Measurements from ENCODE around the gene AP5M1. TPM values are rescaled to one million over a fixed set of nuclear protein-coding genes. Genes with fewer than 3 reads are reported as not detected.

Gene AP5M1
- total RNA-seq, 1 experiment from 2014 or later = 58.7 TPM

GRCh38 chr14:57345106-57345505, 76.3 kb downstream of the AP5M1 start:
- POLR2A ChIA-PET (ENCODE audit: low non-redundant PET) = no interaction called here

DNA sequence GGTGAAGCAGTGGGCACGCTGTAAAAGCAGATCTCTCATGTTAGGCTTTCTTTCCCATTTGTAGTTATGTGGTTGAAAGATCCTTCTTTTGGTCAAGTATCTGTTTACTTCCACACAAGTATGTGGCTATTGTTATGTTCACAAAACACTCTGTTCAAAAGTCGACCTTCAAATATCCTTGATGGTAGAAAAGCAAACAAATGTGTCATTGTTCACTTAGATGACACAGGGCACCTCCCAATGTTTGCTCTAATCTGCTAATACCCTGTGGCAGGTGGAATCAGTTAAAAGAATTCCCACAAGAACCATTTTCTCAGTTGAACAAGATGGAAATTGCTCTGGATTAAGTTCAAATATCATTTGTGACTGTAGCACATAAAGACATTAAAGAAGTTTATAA, 78.0 kb downstream of the AP5M1 start:
- DNase-seq (ENCODE audit: low spot score) = no peak
- BruUV-seq (replicated peaks) = no TSS peak
- intact Hi-C loops (cut with micrococcal nuclease; ENCODE audit: unreplicated experiment) = no loop called here
- Histone ChIP-seq H3K36me3 (ENCODE audit: insufficient read depth, low read length, poor library complexity, severe bottlenecking) (no peaks in the 10 kb centered on the region), H3K27ac (ENCODE audit: low read depth, low read length, poor library complexity, severe bottlenecking) (no peak overlapping the region), H3K4me3 (ENCODE audit: low read depth, low read length, poor library complexity, severe bottlenecking) (no peak overlapping the region), H3K9me3 (ENCODE audit: low read depth, low read length, poor library complexity, severe bottlenecking) (no peaks in the 10 kb centered on the region), H3K27me3 (replicated peaks; ENCODE audit: insufficient read depth, low read depth, low read length, poor library complexity) (no peaks in the 10 kb centered on the region), H3K4me1 (ENCODE audit: insufficient read depth, low read length, poor library complexity, severe bottlenecking) (no peaks in the 10 kb centered on the region)
- TF ChIP-seq CTCF (conservative IDR thresholded peaks at IDR 0.05; ENCODE audit: low read depth, low read length) (no peak), EZH2 (IDR thresholded peaks at IDR 0.05; ENCODE audit: borderline replicate concordance, low read depth, low read length, poor library complexity, severe bottlenecking) (no peak)
- ChIA-PET CTCF (no interaction called here), POLR2A (ENCODE audit: low non-redundant PET) (no interaction called here)

More at GRCh38 chr14:57345106-57345505, 76.3 kb downstream of the AP5M1 start:
- DNase-seq (ENCODE audit: low spot score) = no peak
- BruUV-seq (replicated peaks) = no TSS peak
- Histone ChIP-seq H3K36me3 (ENCODE audit: insufficient read depth, low read length, poor library complexity, severe bottlenecking) (no peaks in the 10 kb centered on the region), H3K27me3 (replicated peaks; ENCODE audit: insufficient read depth, low read depth, low read length, poor library complexity) (no peaks in the 10 kb centered on the region), H3K27ac (ENCODE audit: low read depth, low read length, poor library complexity, severe bottlenecking) (no peak overlapping the region), H3K4me1 (ENCODE audit: insufficient read depth, low read length, poor library complexity, severe bottlenecking) (no peaks in the 10 kb centered on the region), H3K9me3 (ENCODE audit: low read depth, low read length, poor library complexity, severe bottlenecking) (no peaks in the 10 kb centered on the region), H3K4me3 (ENCODE audit: low read depth, low read length, poor library complexity, severe bottlenecking) (no peak overlapping the region)
- TF ChIP-seq CTCF (conservative IDR thresholded peaks at IDR 0.05; ENCODE audit: low read depth, low read length) = no peak
- TF ChIP-seq EZH2 (IDR thresholded peaks at IDR 0.05; ENCODE audit: borderline replicate concordance, low read depth, low read length, poor library complexity, severe bottlenecking) = no peak
- CTCF ChIA-PET = no interaction called here
- intact Hi-C loops (cut with micrococcal nuclease; ENCODE audit: unreplicated experiment) = no loop called here

Other genes starting within 250 kb of the AP5M1 start
- gene EXOC5, start 66 bp upstream of the AP5M1 start, total RNA-seq (2021) = 132 TPM in 2 replicates
- 26.5 and 34.3 TPM in 2 replicates for gene NAA30, start 121.6 kb downstream of the AP5M1 start, total RNA-seq (2021)
- not detected in 2 replicates for gene CCDC198, start 224.9 kb downstream of the AP5M1 start, total RNA-seq (2021)